ENCODE measurements around the gene PYGO1.
"Not testable (repeated sequence)": the region's sequence is repeated elsewhere in the genome, so short reads cannot be mapped to it uniquely, and the experiment has no call there.

Gene PYGO1

DNA sequence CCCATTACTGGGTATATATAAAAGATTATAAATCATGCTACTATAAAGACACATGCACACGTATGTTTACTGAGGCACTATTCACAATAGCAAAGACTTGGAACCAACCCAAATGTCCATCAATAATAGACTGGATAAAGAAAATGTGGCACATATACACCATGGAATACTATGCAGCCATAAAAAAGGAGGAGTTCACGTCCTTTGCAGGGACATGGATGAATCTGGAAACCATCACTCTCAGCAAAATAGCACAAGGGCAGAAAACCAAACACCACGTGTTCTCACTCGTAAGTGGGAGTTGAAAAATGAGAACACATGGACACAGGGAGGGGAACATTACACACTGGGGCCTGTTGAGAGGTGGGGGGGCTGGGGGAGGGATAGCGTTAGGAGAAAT, 82.7 kb downstream of the PYGO1 start:
- not testable (repeated sequence) for DNase-seq

DNA sequence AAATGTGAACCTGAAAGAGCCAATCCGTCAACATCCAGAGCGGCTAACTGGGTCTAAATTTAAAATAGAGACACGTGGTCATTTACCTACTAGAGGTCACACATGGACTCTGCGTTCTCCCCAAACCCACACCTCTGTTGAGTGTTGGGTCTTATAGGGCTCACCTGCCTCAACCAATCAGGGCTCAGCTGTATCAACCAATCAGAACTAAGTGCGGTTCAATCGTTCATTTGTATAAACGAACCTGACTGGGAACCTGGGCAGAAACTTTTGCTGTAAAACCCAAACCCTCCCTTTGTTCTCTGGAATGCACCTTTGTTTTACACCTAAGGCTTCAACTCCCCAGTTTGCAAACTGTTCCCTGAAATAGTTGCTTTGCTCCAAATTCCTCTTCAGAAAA, 89.0 kb downstream of the PYGO1 start:
- no peak for DNase-seq

DNA sequence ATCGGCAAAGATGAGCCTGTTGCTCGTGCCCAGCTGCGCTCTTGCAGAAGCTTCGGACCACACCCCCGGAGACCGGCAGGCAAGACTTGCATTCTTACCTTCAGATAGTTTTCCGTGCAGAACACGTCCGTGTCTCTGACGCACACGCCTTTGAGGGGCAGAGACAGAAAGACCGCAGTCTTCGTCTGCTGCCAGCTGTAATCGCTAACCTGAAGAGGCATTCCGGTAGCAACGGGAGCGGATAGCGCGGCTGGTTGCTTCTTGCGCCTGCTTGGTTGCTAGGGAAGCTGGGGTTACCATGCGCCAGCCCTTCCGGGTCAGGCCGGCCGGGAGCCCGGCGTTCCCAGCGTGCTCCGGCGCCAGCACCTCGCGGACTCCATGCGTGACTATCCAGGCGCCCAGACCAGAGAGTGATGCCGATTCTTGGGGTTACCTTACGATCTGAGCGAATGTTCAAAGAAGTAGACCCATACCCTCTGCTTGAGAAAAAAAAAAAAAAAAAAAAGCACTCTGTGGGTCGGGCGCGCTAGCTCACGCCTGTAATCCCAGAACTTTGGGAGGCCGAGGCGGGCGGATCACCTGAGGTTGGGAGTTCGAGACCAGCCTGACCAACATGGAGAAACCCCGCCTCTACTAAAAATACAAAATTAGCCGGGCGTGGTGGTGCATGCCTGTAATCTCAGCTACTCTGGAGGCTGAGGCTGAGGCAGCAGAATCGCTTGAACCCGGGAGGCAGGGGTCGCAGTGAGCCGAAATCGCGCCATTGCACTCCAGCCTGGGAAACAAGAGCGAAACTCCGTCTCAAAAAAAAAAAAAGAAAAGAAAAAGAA, 89.8 kb downstream of the PYGO1 start:
- DNase-seq, result peak; percentile 51

DNA sequence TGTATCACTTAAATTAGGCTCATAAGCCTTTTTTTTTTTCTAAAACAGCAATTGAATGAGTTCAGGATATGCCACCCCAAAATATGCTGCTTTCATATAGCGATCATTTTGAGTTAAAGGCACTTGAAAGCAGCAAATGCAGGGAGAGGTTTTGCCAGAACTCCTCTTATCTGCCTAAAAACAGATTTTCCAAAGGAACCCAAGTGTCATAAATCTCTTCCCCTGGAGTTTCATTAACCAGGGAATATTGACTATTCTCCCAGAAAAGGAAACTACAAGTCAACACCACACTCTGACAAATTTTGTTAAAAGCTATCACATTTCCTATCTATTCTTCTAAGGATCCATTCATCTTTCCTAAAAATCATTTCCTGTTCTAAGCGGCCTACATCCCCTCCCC, 91.4 kb downstream of the PYGO1 start:
- DNase-seq, result no peak

DNA sequence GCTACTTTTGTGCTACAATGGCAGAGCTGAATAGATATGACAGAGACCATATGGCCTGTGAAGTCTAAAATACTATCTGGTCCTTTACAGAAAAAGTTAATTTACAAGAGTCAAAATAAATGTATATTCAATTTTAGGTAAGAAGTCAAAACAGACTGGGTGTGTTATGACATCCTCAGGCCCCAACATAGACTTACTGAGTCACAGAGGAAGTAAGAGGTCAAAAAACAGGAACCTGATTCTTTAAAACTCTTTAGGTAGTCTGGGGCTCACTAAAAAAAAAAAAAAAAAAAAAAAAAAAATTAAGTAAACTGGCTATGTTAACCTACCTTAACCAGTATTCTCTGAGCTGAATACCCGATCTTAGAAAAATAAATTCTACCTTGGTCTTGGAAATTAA, 93.2 kb downstream of the PYGO1 start:
- DNase-seq, result no peak

DNA sequence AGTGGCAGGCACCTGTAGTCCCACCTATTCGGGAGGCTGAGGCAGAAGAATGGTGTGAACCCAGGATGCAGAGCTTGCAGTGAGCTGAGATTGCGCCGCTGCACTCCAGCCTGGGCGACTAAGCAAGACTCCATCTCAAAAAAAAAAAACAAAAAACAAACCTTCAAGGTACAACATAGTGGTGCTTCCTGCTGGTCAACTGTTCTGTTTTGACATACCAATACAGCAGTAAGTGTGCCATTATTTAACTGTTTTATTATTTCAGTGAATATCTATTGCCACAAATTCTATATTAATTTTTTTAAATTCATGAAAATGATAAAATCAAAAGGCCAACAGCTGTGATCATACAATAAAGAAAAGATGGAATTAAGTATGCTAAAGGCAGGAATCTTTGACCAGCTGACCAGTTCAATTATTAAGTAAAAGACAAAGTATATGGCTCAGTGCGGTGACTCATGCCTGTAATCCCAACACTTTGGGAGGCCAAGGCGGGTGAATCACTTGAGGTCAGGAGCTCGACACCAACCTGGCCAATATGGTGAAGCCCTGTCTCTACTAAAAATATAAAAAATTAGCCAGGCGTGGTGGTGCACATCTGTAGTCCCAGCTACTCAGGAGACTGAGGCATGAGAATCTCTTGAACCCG, 99.1 kb downstream of the PYGO1 start:
- not testable (repeated sequence) for DNase-seq
